Breast epithelium (tissue), 3 donors: ENCODE measurements around the gene GLRX.

Experiments
- POLR2A ChIP-seq: fragments of 450-650 bp; IDR thresholded peaks from one replicate; pipeline ENCODE4 v1.6.1; 2016; ENCODE audit warnings: antibody characterized with exemption, mild to moderate bottlenecking, moderate library complexity
- POLR2AphosphoS5 ChIP-seq, 3 donors: sonication (generic); formaldehyde crosslinking; IDR thresholded peaks; one replicate each; pipeline ENCODE4 v1.6.1; 2017; ENCODE audit warnings: antibody characterized with exemption in 3 of 3
- TF ChIP-seq, protein P1 (sequence below), 3 donors: fragments of 450-650 bp; IDR thresholded peaks; one replicate each; pipeline ENCODE4 v1.5.1; 2016 to 2017; ENCODE audit warnings: antibody characterized with exemption in 3 of 3, mild to moderate bottlenecking in 3 of 3, moderate library complexity in 3 of 3

DNA sequence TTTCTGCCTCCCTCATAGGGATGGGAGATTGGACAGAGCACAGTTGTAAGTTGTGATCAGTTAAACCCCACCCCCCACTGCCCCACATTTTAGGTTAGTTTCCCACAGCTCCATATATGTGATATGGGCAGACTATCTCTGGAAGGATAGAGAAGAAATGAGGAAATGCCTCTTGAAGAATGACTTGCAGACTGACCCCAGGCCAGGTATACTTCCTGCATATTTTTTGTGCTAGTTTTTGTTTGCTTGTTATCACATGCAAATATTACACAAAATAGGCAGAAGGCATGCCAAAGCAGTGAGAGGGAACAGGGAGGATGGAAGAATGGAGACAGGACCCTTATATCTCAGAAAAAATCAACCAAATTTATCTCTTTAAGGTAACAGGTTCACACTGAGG is 10.1 kb upstream of the GLRX start:
- TF ChIP-seq, protein P1, sequence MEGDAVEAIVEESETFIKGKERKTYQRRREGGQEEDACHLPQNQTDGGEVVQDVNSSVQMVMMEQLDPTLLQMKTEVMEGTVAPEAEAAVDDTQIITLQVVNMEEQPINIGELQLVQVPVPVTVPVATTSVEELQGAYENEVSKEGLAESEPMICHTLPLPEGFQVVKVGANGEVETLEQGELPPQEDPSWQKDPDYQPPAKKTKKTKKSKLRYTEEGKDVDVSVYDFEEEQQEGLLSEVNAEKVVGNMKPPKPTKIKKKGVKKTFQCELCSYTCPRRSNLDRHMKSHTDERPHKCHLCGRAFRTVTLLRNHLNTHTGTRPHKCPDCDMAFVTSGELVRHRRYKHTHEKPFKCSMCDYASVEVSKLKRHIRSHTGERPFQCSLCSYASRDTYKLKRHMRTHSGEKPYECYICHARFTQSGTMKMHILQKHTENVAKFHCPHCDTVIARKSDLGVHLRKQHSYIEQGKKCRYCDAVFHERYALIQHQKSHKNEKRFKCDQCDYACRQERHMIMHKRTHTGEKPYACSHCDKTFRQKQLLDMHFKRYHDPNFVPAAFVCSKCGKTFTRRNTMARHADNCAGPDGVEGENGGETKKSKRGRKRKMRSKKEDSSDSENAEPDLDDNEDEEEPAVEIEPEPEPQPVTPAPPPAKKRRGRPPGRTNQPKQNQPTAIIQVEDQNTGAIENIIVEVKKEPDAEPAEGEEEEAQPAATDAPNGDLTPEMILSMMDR (IDR thresholded peaks at IDR 0.05), result no peak
- TF ChIP-seq POLR2A, result no peak
- no peak for TF ChIP-seq POLR2AphosphoS5 (IDR thresholded peaks at IDR 0.05)
